Keratinocyte (primary cell): ENCODE data around the gene OR2L2. TPM values are rescaled to one million over a fixed set of nuclear protein-coding genes. Genes with fewer than 3 reads are reported as not detected.

Experiments
- DNase-seq: peaks from one replicate; pipeline ENCODE4 v3.0.0-alpha.2; 2011; ENCODE audit warnings: low read depth, missing footprints, low spot score
- FAIRE-seq: peaks from 2 replicates; lab custom pipeline; 2011; peaks lifted over from hg19 to GRCh38; lab: Jason Lieb, UNC
- H2AFZ ChIP-seq: 2 replicates; pipeline ENCODE4 v1.6.0; 2012; ENCODE audit warnings: low read length, control low read depth, inconsistent platforms; ENCODE audit not compliant: control insufficient read depth
- H3K27ac ChIP-seq: 2 replicates; pipeline ENCODE4 v1.5.1; 2011; ENCODE audit warnings: low read length; ENCODE audit not compliant: control insufficient read depth, insufficient read depth
- H3K27me3 ChIP-seq: 3 replicates; pipeline ENCODE4 v1.6.0; 2011; ENCODE audit warnings: low read length; ENCODE audit not compliant: control insufficient read depth, insufficient read depth; ENCODE audit errors: extremely low read depth
- H3K36me3 ChIP-seq, 2 experiments: 2 replicates in 1 of 2; 3 replicates in 1 of 2; pipeline ENCODE4 v1.5.1; 2011; ENCODE audit warnings: low read length in 2 of 2, mild to moderate bottlenecking in 1 of 2; ENCODE audit not compliant: control insufficient read depth in 2 of 2, insufficient read depth in 2 of 2; ENCODE audit errors: extremely low read depth in 1 of 2
- H3K4me1 ChIP-seq: 3 replicates; pipeline ENCODE4 v1.5.1; 2011; ENCODE audit warnings: low read length; ENCODE audit not compliant: control insufficient read depth, insufficient read depth; ENCODE audit errors: extremely low read depth
- H3K4me2 ChIP-seq: 3 replicates; pipeline ENCODE4 v1.6.0; 2011; ENCODE audit warnings: low read depth, low read length; ENCODE audit not compliant: control insufficient read depth, insufficient read depth; ENCODE audit errors: extremely low read depth
- H3K4me3 ChIP-seq, 3 experiments: fragments of 200-600 bp in 1 of 3; sonication (generic) in 1 of 3; 2 replicates in 2 of 3; 3 replicates in 1 of 3; pipeline ENCODE4 v1.5.1; 2011 to 2016; ENCODE audit warnings: low read length in 3 of 3, mild to moderate bottlenecking in 3 of 3, control low read depth in 2 of 3, inconsistent platforms in 1 of 3, low read depth in 1 of 3, mixed read lengths in 1 of 3, mixed run types in 1 of 3, moderate library complexity in 1 of 3; ENCODE audit not compliant: control insufficient read depth in 2 of 3, insufficient read depth in 2 of 3; ENCODE audit errors: extremely low read depth in 1 of 3
- H3K79me2 ChIP-seq: 2 replicates; pipeline ENCODE4 v1.6.0; 2012; ENCODE audit warnings: low read length; ENCODE audit not compliant: control insufficient read depth, insufficient read depth
- H3K9ac ChIP-seq: 3 replicates; pipeline ENCODE4 v1.6.0; 2011; ENCODE audit warnings: low read length; ENCODE audit not compliant: control insufficient read depth, insufficient read depth; ENCODE audit errors: extremely low read depth
- H3K9me1 ChIP-seq: 3 replicates; pipeline ENCODE4 v1.6.0; 2011; ENCODE audit warnings: low read length; ENCODE audit not compliant: control insufficient read depth, insufficient read depth; ENCODE audit errors: extremely low read depth
- H3K9me3 ChIP-seq: 2 replicates; pipeline ENCODE4 v1.5.1; 2012; ENCODE audit warnings: low read depth, low read length; ENCODE audit not compliant: control insufficient read depth
- H4K20me1 ChIP-seq: 3 replicates; pipeline ENCODE4 v1.6.0; 2011; ENCODE audit warnings: low read length; ENCODE audit not compliant: control insufficient read depth, insufficient read depth; ENCODE audit errors: extremely low read depth
- CTCF ChIP-seq, 3 experiments: IDR thresholded peaks in 1 of 3; conservative IDR thresholded peaks in 1 of 3; optimal IDR thresholded peaks in 1 of 3; 2 replicates in 2 of 3; 3 replicates in 1 of 3; pipeline versions ENCODE3 to v1.5.1; 2011; ENCODE audit warnings: low read length in 3 of 3, mild to moderate bottlenecking in 3 of 3, moderate library complexity in 2 of 3, control low read depth in 1 of 3, inconsistent platforms in 1 of 3; ENCODE audit not compliant: insufficient read depth in 2 of 3; ENCODE audit errors: extremely low read depth in 1 of 3
- EZH2 ChIP-seq: IDR thresholded peaks from one replicate; pipeline ENCODE4 v1.6.1; 2012; ENCODE audit warnings: inconsistent platforms, mild to moderate bottlenecking, low read length, moderate library complexity
- dilution Hi-C: fragments of 300-500 bp; cut with MboI; formaldehyde crosslinking; loops from one replicate; pipeline ENCODE4 v1.7.0; 2020; ENCODE audit warnings: low sequenced_read_pairs; ENCODE audit not compliant: extremely low pct_ligation_motif_present
- polyA plus RNA-seq, 5 experiments: library from polyadenylated mRNA; depleted of rRNA in 3 of 5; stranded (reverse) in 3 of 5; stranded (forward) in 1 of 5; unstranded in 1 of 5; fragments of >200 nt; gene quantifications; 1 replicate in 1 of 5; 2 replicates in 3 of 5; 3 replicates in 1 of 5; pipeline versions ENCODE4 v1.2.1 to v1.2.3, GENCODE V29; 2011 to 2012; ENCODE audit warnings: missing spikeins in 2 of 5, low read depth in 1 of 5, low replicate concordance in 1 of 5

The OR2L2 gene
- polyA plus RNA-seq, 1 donor (not counting 4 experiments of a cell fraction or from before 2014, with no cell fraction given): 0.03 TPM

- Histone ChIP-seq H3K9me3 (no peaks in the 10 kb centered on the region), H3K9ac (no peak overlapping the region), H3K27me3 (no peaks in the 10 kb centered on the region), H3K4me1 (no peaks in the 10 kb centered on the region), H4K20me1 (no peaks in the 10 kb centered on the region), H3K9me1 (no peaks in the 10 kb centered on the region), H3K4me2 (no peak overlapping the region), H3K79me2 (no peaks in the 10 kb centered on the region), H3K27ac (no peak overlapping the region), H3K36me3 (no peaks in the 10 kb centered on the region), H3K4me3 (no peak overlapping the region), H2AFZ (no peak overlapping the region)
- no peak for FAIRE-seq
- no peak for TF ChIP-seq CTCF (optimal IDR thresholded peaks at IDR 0.05 in 1 of 3, IDR thresholded peaks at IDR 0.05 in 1 of 3, conservative IDR thresholded peaks at IDR 0.05 in 1 of 3; ENCODE audit: extremely low read depth in 1 of 3, insufficient read depth in 2 of 3, low read length in 3 of 3)
- TF ChIP-seq EZH2: no peak
- dilution Hi-C loops: no loop called here
- DNase-seq: no peak
Observed at GRCh38 chr1:247998811-247999210, 31.1 kb upstream of the OR2L2 start.

- no peak for FAIRE-seq
- TF ChIP-seq CTCF (optimal IDR thresholded peaks at IDR 0.05 in 1 of 3, IDR thresholded peaks at IDR 0.05 in 1 of 3, conservative IDR thresholded peaks at IDR 0.05 in 1 of 3; ENCODE audit: extremely low read depth in 1 of 3, insufficient read depth in 2 of 3, low read length in 3 of 3): no peak
- TF ChIP-seq EZH2: no peak
- dilution Hi-C loops: no loop called here
Observed at GRCh38 chr1:248000169-248000568, 29.7 kb upstream of the OR2L2 start.

More at GRCh38 chr1:248000169-248000568, 29.7 kb upstream of the OR2L2 start:
- Histone ChIP-seq H3K4me3 (no peak overlapping the region), H3K36me3 (no peaks in the 10 kb centered on the region), H3K9me1 (no peaks in the 10 kb centered on the region), H3K9ac (no peak overlapping the region), H3K79me2 (no peaks in the 10 kb centered on the region), H3K27ac (no peak overlapping the region), H3K9me3 (no peaks in the 10 kb centered on the region), H3K4me1 (no peaks in the 10 kb centered on the region), H3K4me2 (peak overlapping the region; percentile 1), H4K20me1 (no peaks in the 10 kb centered on the region), H2AFZ (no peak overlapping the region), H3K27me3 (no peaks in the 10 kb centered on the region)
- no peak for DNase-seq
